ENCODE data around the gene FBXO9.

- TF ChIP-seq, protein P1, sequence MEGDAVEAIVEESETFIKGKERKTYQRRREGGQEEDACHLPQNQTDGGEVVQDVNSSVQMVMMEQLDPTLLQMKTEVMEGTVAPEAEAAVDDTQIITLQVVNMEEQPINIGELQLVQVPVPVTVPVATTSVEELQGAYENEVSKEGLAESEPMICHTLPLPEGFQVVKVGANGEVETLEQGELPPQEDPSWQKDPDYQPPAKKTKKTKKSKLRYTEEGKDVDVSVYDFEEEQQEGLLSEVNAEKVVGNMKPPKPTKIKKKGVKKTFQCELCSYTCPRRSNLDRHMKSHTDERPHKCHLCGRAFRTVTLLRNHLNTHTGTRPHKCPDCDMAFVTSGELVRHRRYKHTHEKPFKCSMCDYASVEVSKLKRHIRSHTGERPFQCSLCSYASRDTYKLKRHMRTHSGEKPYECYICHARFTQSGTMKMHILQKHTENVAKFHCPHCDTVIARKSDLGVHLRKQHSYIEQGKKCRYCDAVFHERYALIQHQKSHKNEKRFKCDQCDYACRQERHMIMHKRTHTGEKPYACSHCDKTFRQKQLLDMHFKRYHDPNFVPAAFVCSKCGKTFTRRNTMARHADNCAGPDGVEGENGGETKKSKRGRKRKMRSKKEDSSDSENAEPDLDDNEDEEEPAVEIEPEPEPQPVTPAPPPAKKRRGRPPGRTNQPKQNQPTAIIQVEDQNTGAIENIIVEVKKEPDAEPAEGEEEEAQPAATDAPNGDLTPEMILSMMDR (IDR thresholded peaks at IDR 0.05) = no peak
- TF ChIP-seq POLR2A (IDR thresholded peaks at IDR 0.05) = no peak
Observed at GRCh38 chr6:53133961-53134360, 68.8 kb downstream of the FBXO9 start.

Measured in tibial nerve (tissue), 3 donors.